ENCODE data around the gene MPPED2.

DNA sequence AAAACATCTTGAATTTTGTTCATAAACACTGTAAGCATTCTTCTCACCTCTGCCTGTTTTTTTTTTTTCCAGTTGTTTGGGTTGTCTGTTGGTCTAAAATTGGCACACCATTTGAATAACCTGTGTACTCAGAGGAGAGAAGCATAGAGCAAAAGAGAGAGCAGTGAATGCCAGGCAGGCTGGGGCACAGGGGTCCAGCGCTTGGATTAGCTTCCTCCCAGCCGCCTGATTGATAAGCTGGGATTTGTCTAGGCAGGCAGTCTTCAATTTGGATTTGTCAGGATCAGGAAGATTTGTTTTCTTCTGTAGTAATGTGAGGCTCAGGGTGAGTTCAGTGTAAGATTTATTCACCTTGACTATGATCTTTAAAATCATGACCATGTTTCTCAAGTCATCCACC, 204.3 kb downstream of the MPPED2 start:
- TF ChIP-seq, protein P1, sequence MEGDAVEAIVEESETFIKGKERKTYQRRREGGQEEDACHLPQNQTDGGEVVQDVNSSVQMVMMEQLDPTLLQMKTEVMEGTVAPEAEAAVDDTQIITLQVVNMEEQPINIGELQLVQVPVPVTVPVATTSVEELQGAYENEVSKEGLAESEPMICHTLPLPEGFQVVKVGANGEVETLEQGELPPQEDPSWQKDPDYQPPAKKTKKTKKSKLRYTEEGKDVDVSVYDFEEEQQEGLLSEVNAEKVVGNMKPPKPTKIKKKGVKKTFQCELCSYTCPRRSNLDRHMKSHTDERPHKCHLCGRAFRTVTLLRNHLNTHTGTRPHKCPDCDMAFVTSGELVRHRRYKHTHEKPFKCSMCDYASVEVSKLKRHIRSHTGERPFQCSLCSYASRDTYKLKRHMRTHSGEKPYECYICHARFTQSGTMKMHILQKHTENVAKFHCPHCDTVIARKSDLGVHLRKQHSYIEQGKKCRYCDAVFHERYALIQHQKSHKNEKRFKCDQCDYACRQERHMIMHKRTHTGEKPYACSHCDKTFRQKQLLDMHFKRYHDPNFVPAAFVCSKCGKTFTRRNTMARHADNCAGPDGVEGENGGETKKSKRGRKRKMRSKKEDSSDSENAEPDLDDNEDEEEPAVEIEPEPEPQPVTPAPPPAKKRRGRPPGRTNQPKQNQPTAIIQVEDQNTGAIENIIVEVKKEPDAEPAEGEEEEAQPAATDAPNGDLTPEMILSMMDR (IDR thresholded peaks at IDR 0.05; ENCODE audit: low read depth, low read length): no peak
- TF ChIP-seq EZH2phosphoT487 (IDR thresholded peaks at IDR 0.05; ENCODE audit: low read depth): no peak

Measured in OCI-LY3 (cell line).